CD1c-positive myeloid dendritic cell (primary cell): Measurements from ENCODE around the gene ACTL8.

Experiments used
- DNase-seq: peaks from one replicate; pipeline ENCODE4 v3.0.0-alpha.2; 2016; ENCODE audit errors: extremely low spot score

The ACTL8 gene

GRCh38 chr1:17805869-17806684, 50.9 kb downstream of the ACTL8 start:
- DNase-seq, result no peak

GRCh38 chr1:17808816-17809215, 53.7 kb downstream of the ACTL8 start:
- no peak for DNase-seq

GRCh38 chr1:17810668-17811067, 55.5 kb downstream of the ACTL8 start:
- DNase-seq, result no peak

GRCh38 chr1:17816511-17816910, 61.4 kb downstream of the ACTL8 start:
- DNase-seq, result no peak

GRCh38 chr1:17819129-17819802, 64.1 kb downstream of the ACTL8 start:
- no peak for DNase-seq

GRCh38 chr1:17820198-17820597, 65.1 kb downstream of the ACTL8 start:
- no peak for DNase-seq

GRCh38 chr1:17822741-17823426, 67.8 kb downstream of the ACTL8 start:
- DNase-seq, result no peak

- DNase-seq, result no peak
Measured at GRCh38 chr1:17825273-17826164, 70.4 kb downstream of the ACTL8 start.

- peak; percentile 19 for DNase-seq
Measured at GRCh38 chr1:17826165-17826488, 71.0 kb downstream of the ACTL8 start.

- no peak for DNase-seq
Measured at GRCh38 chr1:17828991-17829390, 73.9 kb downstream of the ACTL8 start.

GRCh38 chr1:17829579-17829978, 74.4 kb downstream of the ACTL8 start:
- DNase-seq, result no peak

GRCh38 chr1:17831597-17831996, 76.5 kb downstream of the ACTL8 start:
- DNase-seq, result peak; percentile 5

GRCh38 chr1:17833661-17834501, 78.7 kb downstream of the ACTL8 start:
- DNase-seq, result no peak

- no peak for DNase-seq
Measured at GRCh38 chr1:17834561-17835100, 79.5 kb downstream of the ACTL8 start.

- DNase-seq, result no peak
Measured at GRCh38 chr1:17837233-17838030, 82.3 kb downstream of the ACTL8 start.

- no peak for DNase-seq
Measured at GRCh38 chr1:17839641-17840196, 84.6 kb downstream of the ACTL8 start.

GRCh38 chr1:17841944-17842343, 86.8 kb downstream of the ACTL8 start:
- DNase-seq, result no peak

GRCh38 chr1:17842686-17843085, 87.6 kb downstream of the ACTL8 start:
- DNase-seq, result no peak

- no peak for DNase-seq
Measured at GRCh38 chr1:17844185-17844826, 89.2 kb downstream of the ACTL8 start.
